ENCODE data around the gene RAB1A.

GRCh38 chr2:65134158-65134557, 4.3 kb upstream of the RAB1A start:
- no peak for TF ChIP-seq POLR2A (IDR thresholded peaks at IDR 0.05)
- TF ChIP-seq CTCF (IDR thresholded peaks at IDR 0.05), result no peak
